Hypothalamus (tissue), 51 donors: ENCODE measurements around the gene ILDR2.

ENCODE experiments used
- DNase-seq, 51 donors: peaks; one replicate each; lab custom pipeline; 2025; lab: John Stamatoyannopoulos, UW

ILDR2 gene

DNA sequence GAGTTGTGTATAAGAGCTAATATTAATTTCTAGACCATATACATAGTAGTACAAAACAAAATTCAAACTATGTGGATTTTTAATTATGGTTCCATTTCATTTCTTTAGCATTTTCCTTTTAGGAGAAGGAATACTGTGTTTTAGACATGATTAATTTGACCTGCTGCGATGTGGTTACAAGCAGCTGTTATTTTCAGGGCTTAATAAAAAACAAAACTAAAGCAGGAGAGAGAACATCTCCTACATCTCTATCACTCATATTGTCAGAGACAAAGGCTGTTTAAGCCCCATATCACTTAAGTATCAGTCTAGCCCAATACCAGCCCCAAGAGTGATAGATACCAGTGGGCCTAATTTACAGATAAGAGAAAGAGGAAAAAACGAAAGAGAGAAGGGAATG, 47.6 kb downstream of the ILDR2 start:
- DNase-seq = no peak

DNA sequence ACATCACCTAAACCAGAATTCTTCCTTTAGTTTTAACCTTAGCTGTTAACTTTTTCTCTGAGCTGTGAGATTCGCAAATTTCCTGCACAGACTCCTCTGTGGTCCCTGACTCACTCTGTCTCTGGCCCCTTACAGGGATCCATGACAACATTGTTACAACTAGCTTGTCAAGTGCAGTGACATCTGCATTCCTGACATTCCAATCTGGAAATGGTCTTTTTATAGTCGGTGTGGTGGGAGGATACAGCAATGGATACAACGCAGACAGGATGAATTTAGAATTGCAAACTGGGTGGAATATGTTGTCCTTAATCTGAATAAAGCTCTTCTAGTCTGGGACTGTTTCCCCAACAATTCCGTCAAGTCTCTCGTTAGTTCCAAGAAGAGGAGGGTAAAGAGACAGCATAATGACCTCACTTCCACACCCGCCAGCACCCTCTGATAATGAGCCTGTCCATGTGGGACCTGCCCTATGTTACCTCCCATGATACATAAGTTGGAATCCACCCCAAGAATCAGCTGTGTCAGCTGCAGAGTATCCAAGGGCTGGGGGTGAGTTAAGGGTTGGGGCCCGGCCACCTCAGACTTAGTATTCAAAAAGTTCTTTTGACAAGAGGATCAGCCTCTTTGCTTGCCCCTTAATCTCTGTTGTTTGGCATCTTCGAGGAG, 49.4 kb downstream of the ILDR2 start:
- peak in 1 of 51 donors; percentile 8 for DNase-seq

GRCh38 chr1:166924823-166925541, 50.4 kb downstream of the ILDR2 start:
- no peak for DNase-seq

GRCh38 chr1:166920561-166921475, 54.5 kb downstream of the ILDR2 start:
- no peak for DNase-seq

GRCh38 chr1:166918956-166919316, 56.4 kb downstream of the ILDR2 start:
- DNase-seq = no peak

DNA sequence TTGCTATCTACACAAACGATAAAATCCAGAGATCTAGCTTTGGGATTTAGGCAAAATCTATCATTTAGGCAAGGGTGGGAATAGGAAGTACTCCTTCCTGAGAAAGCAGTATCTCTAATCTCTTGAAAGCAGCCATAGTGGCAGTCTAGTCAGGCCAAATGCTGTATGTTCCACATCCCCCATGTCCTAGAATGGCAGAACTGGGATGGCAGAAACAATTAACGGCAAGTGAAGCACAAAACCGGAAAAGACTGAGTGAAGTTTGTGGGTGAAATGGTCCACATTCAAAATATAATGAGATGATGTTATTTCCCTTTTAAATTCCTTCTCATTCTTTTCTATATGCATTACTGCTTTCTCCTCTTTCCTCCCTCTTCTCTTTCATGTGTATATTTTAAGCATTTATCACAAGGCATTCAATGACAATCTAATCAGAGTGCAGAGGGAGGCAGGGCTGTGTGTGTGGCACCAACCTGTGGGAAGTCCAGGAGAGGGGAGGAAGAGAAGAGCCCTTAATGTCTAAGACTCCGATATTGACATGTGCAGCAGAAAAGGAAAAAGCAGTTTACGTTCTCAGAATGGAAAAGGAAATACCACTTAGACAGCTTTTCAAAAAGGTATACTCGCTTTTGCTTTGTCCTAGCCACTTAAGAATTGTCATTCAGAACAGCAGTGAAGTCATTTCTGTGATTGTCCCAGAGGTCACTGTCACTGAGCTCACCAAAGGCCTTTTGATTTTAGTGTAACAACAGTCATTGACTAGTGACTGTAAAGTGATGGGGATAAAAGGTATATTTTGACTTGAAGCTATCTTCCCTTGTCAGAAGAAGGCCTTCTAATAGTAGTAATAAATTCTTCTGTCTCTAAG, 57.0 kb downstream of the ILDR2 start:
- DNase-seq = no peak

GRCh38 chr1:166915941-166916340, 59.4 kb downstream of the ILDR2 start:
- peak in 2 of 51 donors; percentile 4 to 24 for DNase-seq

- DNase-seq = no peak
These were observed 60.3 kb downstream of the ILDR2 start for GRCh38 chr1:166915042-166915441.

GRCh38 chr1:166914111-166914510, 61.2 kb downstream of the ILDR2 start:
- DNase-seq = no peak

- no peak for DNase-seq
These were observed 63.7 kb downstream of the ILDR2 start for GRCh38 chr1:166911624-166912023.

DNA sequence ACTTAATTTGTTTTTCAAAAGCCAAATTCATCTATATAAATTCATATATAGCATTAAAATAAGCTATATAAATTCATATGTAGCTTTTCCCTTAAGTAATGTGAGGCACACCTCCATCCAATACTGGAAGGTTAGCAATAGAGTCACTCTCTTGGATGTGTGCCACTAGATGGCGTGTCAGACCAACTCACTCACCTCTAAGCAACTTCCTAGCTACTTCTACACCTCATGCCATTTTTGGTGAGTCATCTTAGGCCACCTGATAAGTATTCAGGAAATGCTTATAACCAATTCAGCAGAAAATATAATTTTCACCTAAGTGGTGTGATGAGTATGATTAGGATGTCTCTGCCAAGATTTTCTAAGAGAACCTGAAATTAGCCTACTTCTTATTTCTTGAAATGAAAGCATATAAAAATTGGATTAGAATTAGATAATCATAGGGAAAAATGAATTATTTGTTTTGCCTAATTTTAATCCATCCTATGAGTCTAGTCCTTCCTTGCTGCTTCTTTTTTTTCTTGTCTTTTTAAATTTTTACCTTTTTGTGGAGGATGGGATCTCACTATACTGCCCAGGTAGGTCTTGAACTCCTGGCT, 64.8 kb downstream of the ILDR2 start:
- DNase-seq = peak in 34 of 51 donors; percentile 2 to 81 (median 46)

DNA sequence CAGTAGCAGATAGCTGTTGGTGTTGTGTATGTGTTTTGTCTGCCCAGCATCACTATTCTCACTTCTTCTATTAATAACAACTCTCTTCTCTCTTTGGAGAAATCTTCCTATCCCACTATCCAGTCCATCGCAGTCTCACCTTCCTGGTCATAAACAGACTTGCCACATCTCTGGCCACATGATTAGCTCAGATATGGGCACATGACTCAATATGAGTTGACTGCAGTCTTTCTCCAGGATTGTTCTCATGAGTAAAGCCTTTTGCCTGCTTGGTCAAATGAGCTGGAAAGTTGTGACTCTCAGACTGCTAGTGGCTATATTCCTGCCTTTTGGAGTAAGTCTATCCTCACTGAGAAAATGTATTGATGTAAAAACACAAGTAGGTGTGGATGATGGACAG, 66.4 kb downstream of the ILDR2 start:
- DNase-seq = no peak

GRCh38 chr1:166907763-166908162, 67.6 kb downstream of the ILDR2 start:
- DNase-seq = no peak

- no peak for DNase-seq
These were observed 68.3 kb downstream of the ILDR2 start for GRCh38 chr1:166907051-166907450.

GRCh38 chr1:166906647-166907046, 68.7 kb downstream of the ILDR2 start:
- DNase-seq = no peak

- DNase-seq = peak in 1 of 51 donors; percentile 15
These were observed 69.4 kb downstream of the ILDR2 start for GRCh38 chr1:166905900-166906299.

DNA sequence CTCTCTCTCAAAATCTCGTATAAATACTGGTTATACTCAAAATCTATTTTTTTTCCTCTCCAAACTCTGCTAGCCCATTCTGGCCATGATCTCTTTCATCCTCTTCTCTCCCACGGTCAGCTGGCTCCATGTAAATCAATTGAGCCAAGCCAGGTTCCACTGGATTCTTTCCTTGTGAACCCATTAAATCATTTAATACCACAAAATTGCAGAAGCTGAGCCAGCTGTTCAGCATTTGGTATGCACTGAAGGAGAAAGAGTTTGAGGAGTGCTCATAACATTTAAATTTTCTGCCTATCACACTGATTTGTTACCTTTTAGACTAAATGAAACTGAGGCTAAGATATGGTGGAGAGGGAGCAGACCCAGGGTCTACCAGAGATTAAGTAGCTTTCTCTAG, 70.2 kb downstream of the ILDR2 start:
- DNase-seq = no peak

- DNase-seq = no peak
These were observed 72.1 kb downstream of the ILDR2 start for GRCh38 chr1:166903232-166903631.

DNA sequence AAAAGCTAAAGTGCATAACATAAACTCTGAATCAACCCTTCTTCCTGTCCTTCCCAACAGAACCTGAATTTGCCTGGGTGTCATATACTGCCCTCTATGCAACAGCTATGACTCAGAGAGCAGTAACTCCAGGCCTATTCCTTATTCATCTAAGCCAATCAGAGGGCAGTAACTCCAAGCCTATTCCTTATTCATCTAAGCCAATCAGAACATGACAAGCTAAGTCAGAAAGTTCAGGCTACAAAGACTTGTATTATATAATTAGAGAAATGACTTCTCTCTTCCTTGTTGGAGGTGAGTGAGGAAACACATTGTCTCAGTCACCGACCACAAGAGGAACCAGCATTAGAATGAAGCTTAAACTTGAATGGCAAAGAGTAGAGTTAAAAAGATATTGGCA, 73.1 kb downstream of the ILDR2 start:
- DNase-seq = no peak

GRCh38 chr1:166900987-166901386, 74.4 kb downstream of the ILDR2 start:
- no peak for DNase-seq
